NCI-H187 (cell line): ENCODE results near the gene P2RY11.
A peak's percentile ranks its signal among the peaks of the same experiment; 100 is the strongest.

Source experiments
- DNase-seq, 2 experiments: peaks; one replicate each; lab custom pipeline; 2025; lab: John Stamatoyannopoulos, UW

P2RY11 gene

GRCh38 chr19:10093295-10094186, 18.0 kb upstream of the P2RY11 start:
- DNase-seq = no peak

- no peak for DNase-seq
These were observed 15.9 kb upstream of the P2RY11 start for GRCh38 chr19:10095622-10095947.

GRCh38 chr19:10095948-10096614, 15.4 kb upstream of the P2RY11 start:
- DNase-seq = peak; percentile 45 to 85

- DNase-seq = no peak
These were observed 14.9 kb upstream of the P2RY11 start for GRCh38 chr19:10096615-10096963.

- DNase-seq = no peak
These were observed 11.2 kb upstream of the P2RY11 start for GRCh38 chr19:10100163-10100785.

- DNase-seq = no peak
These were observed 8.7 kb upstream of the P2RY11 start for GRCh38 chr19:10102787-10103236.

- no peak for DNase-seq
These were observed 7.4 kb upstream of the P2RY11 start for GRCh38 chr19:10104130-10104513.

GRCh38 chr19:10104665-10105508, 6.6 kb upstream of the P2RY11 start:
- DNase-seq = no peak

- no peak for DNase-seq
These were observed 5.9 kb upstream of the P2RY11 start for GRCh38 chr19:10105509-10106099.

- DNase-seq = peak; percentile 55 to 93
These were observed 5.2 kb upstream of the P2RY11 start, which contains the start of gene PPAN for GRCh38 chr19:10106100-10106936. Gene PPAN, plus strand, starts transcription at chr19:10106362. Its CDS starts 33 bp downstream, at chr19:10106395.

GRCh38 chr19:10107254-10107653, 4.2 kb upstream of the P2RY11 start:
- no peak for DNase-seq

- no peak for DNase-seq
These were observed 3.6 kb upstream of the P2RY11 start for GRCh38 chr19:10107817-10108367.

- DNase-seq = no peak
These were observed 2.0 kb upstream of the P2RY11 start for GRCh38 chr19:10109528-10109927.

GRCh38 chr19:10110076-10110971, 1.2 kb upstream of the P2RY11 start:
- no peak for DNase-seq

GRCh38 chr19:10110972-10111317, 548 bp upstream of the P2RY11 start:
- DNase-seq = no peak

- DNase-seq = no peak
These were observed 706 bp downstream of the P2RY11 start for GRCh38 chr19:10112037-10112761.

- no peak for DNase-seq
These were observed 1.6 kb downstream of the P2RY11 start for GRCh38 chr19:10112895-10113591.

- DNase-seq = no peak
These were observed 2.1 kb downstream of the P2RY11 start for GRCh38 chr19:10113592-10113963.
